BE2C (cell line): ENCODE results near the gene LIG3.

Experiments used
- DNase-seq: peaks from one replicate; pipeline ENCODE4 v3.0.0-alpha.2; 2020
- H3K27me3 ChIP-seq: fragments of 250-450 bp; sonication (Bioruptor Pico); 2 replicates; pipeline ENCODE4 v1.5.1; 2020; ENCODE audit warnings: mild to moderate bottlenecking
- H3K36me3 ChIP-seq: fragments of 250-450 bp; sonication (Bioruptor Pico); 2 replicates; pipeline ENCODE4 v1.5.1; 2020; ENCODE audit warnings: mild to moderate bottlenecking
- H3K4me1 ChIP-seq: fragments of 250-450 bp; sonication (Bioruptor Pico); 2 replicates; pipeline ENCODE4 v1.5.1; 2020
- H3K4me3 ChIP-seq: 2 replicates; pipeline ENCODE4 v1.5.1; 2011; ENCODE audit warnings: low read depth, low read length
- H3K9me3 ChIP-seq: fragments of 250-450 bp; sonication (Bioruptor Pico); 2 replicates; pipeline ENCODE4 v1.5.1; 2020
- CTCF ChIP-seq: IDR thresholded peaks from 2 replicates; pipeline ENCODE4 v1.5.1; 2012; ENCODE audit warnings: mild to moderate bottlenecking, low read depth, low read length

Gene LIG3

GRCh38 chr17:35017021-35017420, 36.7 kb downstream of the LIG3 start:
- Histone ChIP-seq H3K4me3 (no peak overlapping the region), H3K4me1 (peaks cover under 1% of the 10 kb centered on the region; the same call in 1 of the 2 replicates), H3K27me3 (no peaks in the 10 kb centered on the region), H3K36me3 (no peaks in the 10 kb centered on the region), H3K9me3 (no peaks in the 10 kb centered on the region)
- DNase-seq: no peak
- no peak for TF ChIP-seq CTCF

GRCh38 chr17:35018814-35019213, 38.5 kb downstream of the LIG3 start:
- no peak overlapping the region for H3K4me3 ChIP-seq
- TF ChIP-seq CTCF: no peak
- DNase-seq: no peak
- no peaks in the 10 kb centered on the region for H3K27me3 ChIP-seq
- no peaks in the 10 kb centered on the region for H3K4me1 ChIP-seq
- H3K36me3 ChIP-seq: no peaks in the 10 kb centered on the region
- no peaks in the 10 kb centered on the region for H3K9me3 ChIP-seq

- TF ChIP-seq CTCF: no peak
- Histone ChIP-seq H3K36me3 (no peaks in the 10 kb centered on the region), H3K4me1 (no peaks in the 10 kb centered on the region)
Observed at GRCh38 chr17:35019386-35020179, 39.3 kb downstream of the LIG3 start.

GRCh38 chr17:35021520-35022380, 41.4 kb downstream of the LIG3 start:
- Histone ChIP-seq H3K4me1 (no peaks in the 10 kb centered on the region), H3K36me3 (no peaks in the 10 kb centered on the region), H3K27me3 (no peaks in the 10 kb centered on the region), H3K4me3 (no peak overlapping the region), H3K9me3 (no peaks in the 10 kb centered on the region)
- TF ChIP-seq CTCF: no peak
- no peak for DNase-seq

More at GRCh38 chr17:35019386-35020179, 39.3 kb downstream of the LIG3 start:
- H3K4me3 ChIP-seq: no peak overlapping the region
- no peaks in the 10 kb centered on the region for H3K27me3 ChIP-seq
- H3K9me3 ChIP-seq: no peaks in the 10 kb centered on the region
- no peak for DNase-seq

GRCh38 chr17:35022536-35023063, 42.3 kb downstream of the LIG3 start:
- no peak for TF ChIP-seq CTCF
- no peaks in the 10 kb centered on the region for H3K27me3 ChIP-seq
- H3K9me3 ChIP-seq: no peaks in the 10 kb centered on the region
- H3K4me3 ChIP-seq: no peak overlapping the region
- H3K36me3 ChIP-seq: no peaks in the 10 kb centered on the region
- no peak for DNase-seq
- H3K4me1 ChIP-seq: no peaks in the 10 kb centered on the region
